ELR (cell line): ENCODE results near the gene NEUROD1.

Source experiments
- DNase-seq: peaks from one replicate; pipeline ENCODE4 v3.0.0-alpha.2; 2015; ENCODE audit warnings: low read depth

NEUROD1 gene

DNA sequence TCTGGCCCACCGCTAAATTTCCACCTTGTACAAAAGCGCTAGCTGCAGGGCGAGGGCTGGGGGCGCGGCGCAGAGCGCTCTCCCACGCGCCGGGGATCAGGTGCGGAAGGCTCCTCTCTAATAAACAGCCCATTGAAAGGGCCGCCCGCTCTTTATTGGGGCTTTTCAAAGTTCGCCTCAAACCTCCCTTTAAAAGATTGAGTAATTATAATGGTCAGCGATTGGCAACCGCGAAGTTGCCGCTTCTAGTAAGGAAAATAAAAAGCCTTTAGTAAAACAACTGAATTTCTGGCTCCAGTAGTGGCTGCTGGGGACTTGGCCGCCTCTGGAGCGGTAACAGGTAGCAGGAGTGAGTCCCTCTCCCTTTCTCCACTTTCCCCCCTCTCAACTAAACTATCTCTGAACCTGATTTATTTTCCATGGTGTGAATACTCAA lies 755 bp downstream of the NEUROD1 start:
- DNase-seq, result no peak

DNA sequence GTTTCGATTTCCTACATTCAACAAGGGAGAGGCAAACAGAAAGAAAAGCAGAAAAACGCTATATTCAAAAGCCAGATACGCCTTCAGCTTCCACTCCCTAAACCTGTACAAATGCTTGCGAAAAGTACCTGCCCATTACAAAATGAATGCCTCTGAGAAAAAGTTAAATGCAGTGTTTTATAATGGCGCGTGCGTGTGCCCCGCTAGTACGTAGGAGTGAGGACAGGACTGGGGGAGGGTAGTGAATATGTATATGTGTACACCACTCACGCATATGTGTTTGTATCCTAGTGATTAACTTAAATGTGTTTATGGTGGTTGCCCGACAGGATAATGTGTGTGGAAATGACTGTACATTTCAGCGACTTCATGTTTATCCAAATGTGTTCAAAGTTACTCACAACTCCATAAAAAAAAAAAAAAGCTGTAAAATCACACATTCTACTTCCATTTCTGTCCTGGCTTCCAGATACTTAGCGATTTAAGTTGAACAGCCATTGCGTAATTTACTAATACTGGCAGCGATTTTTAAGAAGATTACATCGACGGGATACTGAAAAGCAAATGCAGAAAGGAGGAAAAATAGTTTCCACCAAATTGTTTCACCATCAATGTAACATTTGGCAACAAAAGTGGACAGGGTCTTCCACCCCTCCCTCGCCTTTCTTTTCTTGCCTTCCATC lies 1.3 kb downstream of the NEUROD1 start:
- DNase-seq, result no peak

DNA sequence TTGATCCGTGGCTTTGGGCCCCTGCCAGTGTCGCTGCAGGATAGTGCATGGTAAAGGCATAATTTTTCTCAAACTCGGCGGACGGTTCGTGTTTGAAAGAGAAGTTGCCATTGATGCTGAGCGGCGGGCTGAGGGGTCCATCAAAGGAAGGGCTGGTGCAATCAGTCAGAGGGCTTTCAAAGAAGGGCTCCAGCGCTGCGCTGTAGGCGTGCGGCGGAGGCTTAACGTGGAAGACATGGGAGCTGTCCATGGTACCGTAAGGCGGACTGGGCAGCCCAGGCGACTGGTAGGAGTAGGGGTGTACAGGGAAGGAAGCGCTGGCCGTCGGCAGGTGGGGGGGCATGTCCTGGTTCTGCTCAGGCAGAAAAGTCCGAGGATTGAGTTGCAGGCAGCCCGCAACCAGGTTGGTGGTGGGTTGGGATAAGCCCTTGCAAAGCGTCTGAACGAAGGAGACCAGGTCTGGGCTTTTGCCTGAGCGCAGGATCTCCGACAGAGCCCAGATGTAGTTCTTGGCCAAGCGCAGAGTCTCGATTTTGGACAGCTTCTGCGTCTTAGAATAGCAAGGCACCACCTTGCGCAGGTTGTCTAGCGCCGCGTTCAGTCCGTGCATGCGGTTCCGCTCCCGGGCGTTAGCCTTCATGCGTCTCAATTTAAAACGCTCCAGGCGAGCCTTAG lies 2.3 kb downstream of the NEUROD1 start:
- peak; percentile 66 for DNase-seq

DNA sequence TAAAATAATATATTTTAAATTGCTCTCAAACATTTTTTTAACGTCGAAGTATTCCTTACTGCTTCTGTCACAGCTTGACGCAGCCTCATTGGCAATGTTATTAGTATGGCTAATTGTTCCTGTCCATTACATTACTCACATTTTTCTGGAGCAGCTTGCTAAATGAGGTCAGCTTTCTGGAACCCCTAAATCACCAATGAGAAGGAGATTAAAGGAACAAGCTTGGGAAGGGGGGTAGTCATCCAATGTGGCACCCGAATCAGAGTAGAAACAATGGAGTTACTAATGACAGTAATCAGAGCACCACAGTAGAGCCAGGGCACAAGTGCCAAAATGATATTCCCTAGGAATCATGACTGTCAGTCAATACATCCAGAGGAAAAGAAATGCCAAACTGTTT lies 5.1 kb downstream of the NEUROD1 start:
- DNase-seq, result no peak

DNA sequence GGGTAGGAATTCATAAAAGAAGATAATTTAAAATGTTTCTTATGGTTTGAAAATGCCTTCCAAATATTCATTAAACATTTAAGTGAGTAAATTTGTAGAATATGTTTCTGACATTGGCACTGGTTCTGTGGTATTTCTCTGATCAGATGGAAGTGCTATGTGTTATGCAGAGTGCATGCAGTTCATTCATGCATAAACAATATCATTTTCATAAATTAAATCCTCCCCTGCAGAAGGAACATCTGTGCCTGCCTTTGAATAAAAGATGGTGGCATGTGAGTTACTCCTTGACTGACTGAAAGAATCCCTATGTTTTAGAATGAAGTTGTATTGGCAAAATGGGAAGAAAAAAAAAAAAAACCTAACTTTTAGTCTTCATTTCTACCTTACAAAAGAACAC lies 5.9 kb downstream of the NEUROD1 start:
- no peak for DNase-seq

DNA sequence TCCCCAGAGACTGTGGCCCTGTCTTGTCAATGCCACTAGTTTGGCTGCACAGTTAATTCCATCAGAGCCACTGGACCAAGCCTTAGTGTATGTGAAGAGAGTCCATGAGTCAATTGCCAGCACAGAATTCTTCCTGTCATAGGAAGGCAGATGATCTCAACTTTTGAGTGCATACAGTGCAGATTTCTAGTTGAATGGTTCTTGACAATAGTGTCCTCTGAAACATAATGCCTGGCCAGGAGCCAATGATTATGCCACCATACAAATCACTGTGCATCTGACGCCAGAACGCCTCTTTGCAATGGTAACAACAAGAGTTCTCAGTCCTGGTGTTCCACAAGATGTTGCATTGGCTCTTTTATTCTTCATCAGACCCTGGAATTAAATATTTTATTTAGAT lies 7.1 kb downstream of the NEUROD1 start:
- no peak for DNase-seq

DNA sequence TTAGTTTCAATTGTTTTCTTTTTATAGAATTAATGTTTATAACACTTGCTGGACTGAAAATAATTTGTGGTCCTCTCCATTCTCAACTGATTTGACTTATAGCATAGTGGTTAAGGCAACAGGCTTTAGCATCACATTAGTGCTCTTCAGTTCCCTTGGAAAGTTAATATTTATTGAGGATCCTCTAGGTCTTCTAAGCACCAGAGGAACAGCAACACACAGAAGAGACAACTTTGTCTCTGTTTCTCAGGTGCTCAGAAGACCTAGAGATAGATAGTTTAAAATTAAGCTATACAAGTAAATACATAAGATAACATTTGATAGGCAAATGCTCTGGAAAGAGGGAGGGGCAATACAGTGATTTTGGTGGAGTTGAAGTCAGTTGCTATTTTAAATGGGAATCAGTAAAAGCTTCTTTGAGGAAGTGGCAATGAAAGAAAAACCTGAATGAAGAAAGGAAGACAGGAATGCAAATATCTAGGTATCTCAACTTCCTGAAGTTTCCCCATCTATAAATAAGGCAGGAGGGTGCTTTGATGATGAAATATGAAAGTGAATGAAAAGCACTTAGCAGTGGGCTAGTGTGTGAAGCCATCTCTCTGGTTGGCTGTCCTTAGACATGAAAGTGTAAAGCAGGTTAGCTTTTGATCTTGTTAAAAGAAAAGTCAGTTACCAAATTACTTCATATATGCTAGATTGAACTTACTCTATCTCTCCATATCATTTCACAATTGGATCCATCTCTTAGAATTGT lies 7.9 kb downstream of the NEUROD1 start:
- no peak for DNase-seq

DNA sequence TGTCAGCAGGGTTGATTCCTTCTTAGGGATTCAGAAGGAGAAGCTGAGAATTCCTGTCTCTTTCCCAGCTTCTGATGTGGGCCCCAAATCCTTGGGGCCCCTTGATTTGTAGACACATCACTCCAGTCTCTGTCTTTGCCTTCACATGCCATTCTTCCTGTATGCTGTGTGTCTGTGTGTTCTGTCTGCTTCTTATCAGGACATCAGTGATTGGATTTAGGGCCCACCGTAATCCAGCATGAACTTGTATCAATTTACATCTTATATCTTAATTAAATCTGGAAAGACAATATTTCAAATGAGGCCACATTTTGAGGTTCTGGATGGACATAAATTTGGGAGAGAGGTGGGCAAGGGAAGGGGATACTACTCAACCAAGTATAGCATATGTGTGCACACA lies 9.7 kb downstream of the NEUROD1 start:
- no peak for DNase-seq

DNA sequence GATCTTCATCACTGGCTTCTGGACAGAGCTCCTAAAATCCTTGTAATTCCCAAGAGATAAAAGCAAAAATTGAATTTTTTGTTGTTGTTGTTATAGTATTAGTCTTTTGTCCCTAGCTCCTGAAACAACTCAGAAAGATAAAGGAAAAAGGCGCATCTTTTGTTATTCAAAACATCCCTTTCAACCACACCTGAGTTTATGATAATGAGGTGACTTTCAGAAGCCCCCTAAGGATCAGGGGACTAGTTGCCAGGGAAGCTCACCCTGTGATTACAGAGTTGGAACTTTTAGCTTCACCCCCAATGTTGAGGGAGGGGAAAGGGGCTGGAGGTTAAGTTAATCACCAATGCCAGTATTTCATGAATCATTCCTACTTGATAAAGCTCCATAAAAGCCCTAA lies 13.1 kb downstream of the NEUROD1 start:
- DNase-seq, result no peak

DNA sequence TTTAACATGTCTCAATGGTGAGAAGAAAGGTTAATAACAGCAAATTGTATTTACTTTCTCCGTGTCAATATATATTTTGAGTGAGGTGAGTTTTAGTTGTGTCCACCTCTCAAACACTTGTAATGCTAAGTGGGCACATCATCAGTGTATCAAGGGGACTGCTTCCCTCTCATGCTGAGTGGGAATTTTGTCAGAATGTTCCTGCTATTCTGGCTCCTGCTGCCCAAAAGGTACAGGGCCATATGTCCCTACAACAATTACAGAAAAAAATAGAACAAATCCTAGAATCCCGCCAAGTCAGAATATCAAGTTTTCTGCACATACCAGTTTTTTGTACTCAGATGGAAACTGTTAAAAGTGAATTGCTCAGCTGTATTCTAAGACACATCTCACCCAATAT lies 18.0 kb downstream of the NEUROD1 start:
- no peak for DNase-seq

DNA sequence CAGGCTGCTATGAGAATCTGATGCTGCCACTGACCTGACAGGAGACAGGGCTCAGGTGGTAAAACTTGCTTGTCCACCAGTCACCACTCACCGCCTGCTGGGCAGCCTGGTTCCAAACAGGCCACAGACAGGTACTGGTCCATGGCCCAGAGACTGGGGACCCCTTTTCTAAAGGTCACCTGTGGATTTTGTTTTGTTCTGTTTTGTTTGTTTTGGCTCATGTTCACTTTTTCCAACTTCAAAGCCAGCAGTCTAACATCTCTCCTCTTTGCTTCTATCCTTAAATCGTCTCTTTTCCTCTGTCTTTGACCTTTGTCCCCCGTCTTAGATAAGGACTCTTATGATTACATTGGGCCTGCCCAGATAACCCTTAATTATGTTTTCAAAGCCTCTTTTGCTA lies 20.1 kb downstream of the NEUROD1 start:
- DNase-seq, result no peak

DNA sequence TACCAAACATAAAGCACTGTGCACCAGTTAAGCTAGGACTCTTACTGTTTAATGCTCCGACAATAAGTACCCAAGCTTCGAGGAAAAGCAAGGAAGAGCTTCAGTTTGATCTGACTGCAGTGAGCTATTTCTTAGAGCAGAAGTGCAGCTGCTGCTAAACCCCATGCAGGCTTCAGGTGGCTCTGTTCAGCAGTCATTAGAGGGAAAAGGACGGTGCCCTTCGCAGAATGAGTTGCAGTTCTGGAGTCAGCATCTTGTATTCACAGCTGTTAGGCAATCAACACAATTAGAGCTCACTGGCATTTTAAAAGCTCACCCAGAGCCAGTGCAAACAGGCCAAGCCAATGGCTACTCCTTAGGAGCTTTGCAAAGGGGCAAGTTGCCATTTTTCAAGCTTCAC lies 21.9 kb downstream of the NEUROD1 start:
- no peak for DNase-seq

DNA sequence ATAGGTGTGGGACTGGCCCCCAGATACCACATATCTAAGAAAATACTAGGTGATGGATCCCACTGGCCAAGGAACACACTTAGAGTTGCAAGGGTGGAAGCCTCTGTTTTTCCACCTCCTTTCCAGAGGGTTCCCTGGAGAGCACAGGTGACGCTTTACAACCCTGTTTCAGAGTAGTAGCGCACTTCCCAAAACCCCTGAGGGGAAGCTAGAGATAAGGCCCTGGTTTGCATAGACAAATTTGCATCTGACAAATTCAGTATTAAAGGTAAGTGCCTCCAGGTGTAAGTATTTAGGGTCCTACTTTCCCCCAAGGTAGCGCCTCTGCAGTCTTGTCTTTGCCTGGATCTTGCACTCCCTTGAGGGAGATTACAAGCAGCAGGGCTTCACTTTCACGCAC lies 22.9 kb downstream of the NEUROD1 start:
- no peak for DNase-seq

DNA sequence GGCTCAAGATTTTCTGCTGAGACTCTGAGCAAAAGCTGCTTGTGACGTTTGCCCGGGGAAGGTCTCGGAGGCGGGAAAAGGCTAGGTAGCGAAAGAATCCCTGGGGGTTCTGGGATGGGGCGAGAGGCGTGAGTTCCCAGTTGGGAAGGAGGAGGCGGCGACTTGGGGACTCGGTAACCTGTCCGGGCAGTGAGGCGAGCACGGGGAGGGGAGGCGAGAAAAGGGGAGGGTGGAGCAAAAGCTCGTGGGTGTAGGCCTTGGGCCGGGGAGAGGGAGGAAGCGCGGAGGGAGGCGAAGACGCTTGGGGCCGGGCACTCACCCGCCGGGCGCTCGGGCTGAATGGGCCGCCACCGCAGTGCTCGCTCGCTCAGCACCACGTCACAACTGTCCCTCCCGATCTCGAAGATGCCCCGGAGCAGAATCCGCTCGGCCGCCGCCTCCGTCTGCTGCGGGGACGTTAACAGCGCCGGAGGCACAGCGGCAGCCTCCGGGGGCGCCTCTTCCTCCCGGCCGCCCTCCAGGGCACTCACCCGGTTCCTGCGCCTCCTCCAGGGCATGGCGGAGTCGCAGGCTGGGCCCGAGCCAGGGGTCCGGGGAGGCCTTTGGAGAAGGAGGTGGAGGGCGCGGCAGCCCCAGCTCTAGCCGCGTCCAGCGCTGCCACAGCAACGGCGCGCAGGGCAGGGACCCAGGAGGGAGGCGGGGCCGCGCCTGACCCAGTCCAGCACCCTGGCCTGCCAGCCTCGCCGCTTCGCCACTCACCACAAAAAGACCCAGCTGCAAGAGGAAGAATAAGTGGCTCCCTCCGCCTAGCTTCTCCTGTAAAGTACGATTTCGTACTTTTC lies 23.6 kb downstream of the NEUROD1 start, which contains the start of gene CERKL:
Gene CERKL (minus strand): TSS at position 656 of the 842 bp plus-strand sequence. CDS start 99 bp downstream, at position 557.
- DNase-seq, result peak; percentile 65

DNA sequence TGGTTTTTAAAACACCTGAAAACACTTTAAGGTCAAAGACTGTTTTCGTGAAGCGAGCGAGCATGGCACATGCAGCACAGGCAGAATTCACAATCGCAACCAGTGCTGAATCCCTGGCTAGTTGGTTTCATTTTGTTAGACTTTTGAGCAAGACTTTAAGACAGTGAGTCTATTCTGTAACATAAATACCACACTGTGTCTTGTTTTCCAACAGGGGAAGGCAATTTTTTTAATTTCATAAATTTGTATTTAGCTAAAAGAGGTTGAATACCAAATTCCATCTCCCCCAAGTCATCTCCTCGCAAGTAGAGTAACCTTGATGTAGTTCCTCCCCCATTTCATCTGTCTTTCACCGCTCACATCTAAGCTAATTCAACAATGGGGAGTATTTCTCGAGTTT lies 24.8 kb downstream of the NEUROD1 start:
- no peak for DNase-seq

DNA sequence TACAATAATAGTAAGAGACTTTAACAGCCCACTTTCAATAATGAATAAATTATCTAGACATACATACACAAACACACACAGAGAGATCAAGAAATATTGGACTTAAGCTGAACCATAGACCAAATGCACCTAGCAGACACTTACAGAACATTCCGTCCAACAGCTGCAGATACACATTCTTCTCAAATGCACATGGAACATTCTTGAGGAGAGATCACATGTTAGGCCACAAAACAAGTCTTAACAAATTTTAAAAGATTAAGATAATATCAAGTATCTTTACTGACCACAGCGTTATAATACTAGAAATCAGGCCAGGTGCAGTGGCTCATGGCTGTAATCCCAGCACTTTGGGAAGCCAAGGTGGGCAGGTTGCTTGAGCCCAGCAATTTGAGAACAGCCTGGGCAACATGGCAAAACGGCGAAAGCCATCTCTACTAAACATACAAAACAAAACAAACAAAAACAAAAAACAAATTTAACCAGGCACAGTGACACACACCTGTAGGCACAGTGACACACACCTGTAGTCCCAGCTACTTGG lies 30.8 kb downstream of the NEUROD1 start:
- DNase-seq, result no peak

DNA sequence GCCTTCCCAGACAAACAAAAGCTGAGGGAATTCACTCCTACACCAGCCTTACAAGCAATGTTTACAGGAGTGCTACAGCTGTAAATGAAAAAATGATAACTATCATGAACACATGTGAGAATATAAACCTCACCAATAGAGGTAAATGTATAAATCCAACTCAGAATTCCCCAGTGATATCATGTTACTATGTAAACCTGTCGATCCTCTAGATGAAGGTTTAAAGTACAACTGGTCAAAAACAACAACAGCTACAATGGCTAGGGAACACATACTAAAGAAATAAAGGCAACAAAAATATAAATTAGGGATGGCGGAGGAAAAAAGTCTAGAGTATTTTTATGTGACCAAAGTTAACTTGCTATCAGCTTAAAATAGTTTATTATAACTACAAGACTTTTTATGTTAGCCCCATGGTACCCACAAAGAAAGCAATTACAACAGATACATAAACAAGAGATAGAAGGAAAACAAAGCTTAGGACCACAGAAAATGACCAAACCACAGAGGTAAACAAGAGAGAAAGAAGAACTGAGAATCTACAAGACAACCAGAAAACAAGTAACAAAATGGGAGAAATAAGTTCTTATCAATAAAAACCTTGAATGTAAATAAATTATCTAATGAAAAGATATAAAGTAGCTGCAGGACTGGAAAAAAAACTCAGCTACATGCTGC lies 31.7 kb downstream of the NEUROD1 start:
- DNase-seq, result no peak

DNA sequence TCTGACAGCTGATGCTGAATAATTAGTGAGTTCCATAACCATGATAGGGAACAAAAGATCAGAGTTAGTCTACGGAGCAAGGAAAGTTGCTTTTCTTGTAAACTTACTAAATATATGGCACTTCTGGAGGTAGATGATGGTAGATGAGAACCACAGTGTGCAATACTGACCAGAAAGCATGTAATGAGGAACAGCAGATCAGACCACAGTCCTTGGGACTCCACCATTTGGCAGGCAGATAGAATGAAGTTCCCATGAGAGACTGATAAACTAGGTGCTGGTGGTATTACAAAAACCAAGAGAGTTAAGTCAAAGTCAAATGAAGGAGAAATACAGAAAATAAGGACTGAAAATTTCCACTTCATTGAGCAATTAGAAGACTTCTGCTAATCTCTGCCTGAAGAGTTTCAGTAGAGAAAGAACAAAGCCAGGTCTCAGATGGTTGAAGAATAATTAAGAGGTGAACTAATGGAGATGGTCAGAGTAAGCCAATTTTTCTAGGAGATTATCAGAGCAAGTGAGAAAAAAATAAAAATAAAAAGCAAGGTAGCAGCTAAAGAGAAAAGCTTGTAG lies 33.8 kb downstream of the NEUROD1 start:
- DNase-seq, result no peak

DNA sequence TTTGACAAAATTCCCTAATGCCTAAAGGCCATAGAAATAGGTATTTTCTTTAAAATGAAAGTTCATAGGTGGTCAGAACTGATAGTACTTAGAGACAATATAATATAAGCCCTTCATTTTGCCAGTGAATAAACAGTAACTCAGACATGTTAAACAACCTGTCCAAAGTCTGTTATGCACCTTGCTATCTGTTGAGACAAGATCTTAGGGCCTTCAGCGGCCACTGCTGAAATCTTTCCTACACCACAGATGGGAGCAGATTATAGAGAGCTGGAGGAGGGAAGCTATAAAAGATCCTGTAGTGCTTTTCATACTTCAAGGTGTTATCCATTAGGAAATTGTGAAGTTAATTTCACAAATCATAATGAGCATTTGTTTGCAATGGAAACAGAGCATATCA lies 37.2 kb downstream of the NEUROD1 start:
- no peak for DNase-seq

DNA sequence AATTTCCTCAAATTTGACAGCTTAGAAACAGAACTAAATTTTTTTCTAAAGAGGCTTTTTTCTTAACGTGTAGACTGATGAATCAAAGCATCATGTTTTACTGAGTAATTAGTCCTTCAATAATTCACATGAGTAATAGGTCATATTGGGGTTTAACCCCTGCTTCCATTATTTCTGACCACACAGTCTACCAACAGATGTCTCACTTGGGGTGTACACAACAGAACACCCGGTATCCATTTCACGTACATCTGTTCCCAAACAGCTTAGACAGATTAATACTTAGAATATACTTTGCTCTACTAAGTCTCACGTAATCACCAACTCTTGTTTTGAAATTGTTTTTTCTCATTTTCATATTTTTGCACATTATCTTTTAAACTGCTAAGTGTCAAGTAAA lies 38.2 kb downstream of the NEUROD1 start:
- peak; percentile 50 for DNase-seq

DNA sequence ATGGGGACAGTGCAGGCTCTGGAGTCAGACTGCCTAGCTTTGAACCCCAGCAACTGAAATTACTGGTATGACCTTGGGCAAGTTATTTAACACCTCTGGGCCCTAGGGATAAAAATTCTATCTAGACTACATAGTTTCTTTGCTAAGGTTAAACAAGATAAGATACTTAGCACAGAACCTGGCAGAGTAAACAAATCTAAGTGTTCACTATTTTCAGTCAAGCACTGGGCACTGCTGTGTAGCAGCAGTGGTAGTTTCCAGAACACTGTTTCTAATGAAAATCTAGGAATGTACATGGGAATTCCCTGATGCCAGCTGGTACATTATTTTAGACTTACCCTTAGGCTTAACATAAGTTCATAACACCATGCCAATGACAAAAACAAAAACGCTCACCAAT lies 40.6 kb downstream of the NEUROD1 start:
- DNase-seq, result no peak
